Ishikawa (cell line): ENCODE results near the gene OR56A3.

Source experiments
- CEBPB ChIP-seq: IDR thresholded peaks from 2 replicates; pipeline ENCODE4 v1.6.1; 2012
- CREB1 ChIP-seq: IDR thresholded peaks from 2 replicates; pipeline ENCODE4 v1.6.1; 2012; ENCODE audit warnings: low read depth
- EGR1 ChIP-seq: IDR thresholded peaks from 2 replicates; pipeline ENCODE4 v1.6.1; 2012
- EP300 ChIP-seq: IDR thresholded peaks from 2 replicates; pipeline ENCODE4 v1.6.1; 2012; ENCODE audit warnings: borderline replicate concordance
- MAX ChIP-seq: IDR thresholded peaks from 2 replicates; pipeline ENCODE4 v1.6.1; 2012
- RAD21 ChIP-seq: IDR thresholded peaks from 2 replicates; pipeline ENCODE4 v1.6.1; 2012; ENCODE audit warnings: low read depth
- REST ChIP-seq: IDR thresholded peaks from 2 replicates; pipeline ENCODE4 v1.6.1; 2012; ENCODE audit warnings: low read depth, mild to moderate bottlenecking
- TAF1 ChIP-seq: IDR thresholded peaks from 2 replicates; pipeline ENCODE4 v1.6.1; 2012; ENCODE audit warnings: low read depth, mild to moderate bottlenecking
- TCF12 ChIP-seq: IDR thresholded peaks from 2 replicates; pipeline ENCODE4 v1.6.1; 2012; ENCODE audit warnings: low read depth
- YY1 ChIP-seq: IDR thresholded peaks from 2 replicates; pipeline ENCODE4 v1.6.1; 2012; ENCODE audit warnings: low read depth

GRCh38 chr11:5983443-5983842 is 41.4 kb downstream of the OR56A3 start:
- no peak for TF ChIP-seq EP300
- no peak for TF ChIP-seq TAF1
- no peak for TF ChIP-seq CEBPB
- no peak for TF ChIP-seq RAD21
- TF ChIP-seq MAX: no peak
- TF ChIP-seq EGR1: no peak
- TF ChIP-seq CREB1: no peak
- no peak for TF ChIP-seq REST
- TF ChIP-seq YY1: no peak
- no peak for TF ChIP-seq TCF12
